ENCODE results near the gene DNAJB8.

GRCh38 chr3:128472449-128473179, 5.9 kb upstream of the DNAJB8 start:
- TF ChIP-seq, protein P1, sequence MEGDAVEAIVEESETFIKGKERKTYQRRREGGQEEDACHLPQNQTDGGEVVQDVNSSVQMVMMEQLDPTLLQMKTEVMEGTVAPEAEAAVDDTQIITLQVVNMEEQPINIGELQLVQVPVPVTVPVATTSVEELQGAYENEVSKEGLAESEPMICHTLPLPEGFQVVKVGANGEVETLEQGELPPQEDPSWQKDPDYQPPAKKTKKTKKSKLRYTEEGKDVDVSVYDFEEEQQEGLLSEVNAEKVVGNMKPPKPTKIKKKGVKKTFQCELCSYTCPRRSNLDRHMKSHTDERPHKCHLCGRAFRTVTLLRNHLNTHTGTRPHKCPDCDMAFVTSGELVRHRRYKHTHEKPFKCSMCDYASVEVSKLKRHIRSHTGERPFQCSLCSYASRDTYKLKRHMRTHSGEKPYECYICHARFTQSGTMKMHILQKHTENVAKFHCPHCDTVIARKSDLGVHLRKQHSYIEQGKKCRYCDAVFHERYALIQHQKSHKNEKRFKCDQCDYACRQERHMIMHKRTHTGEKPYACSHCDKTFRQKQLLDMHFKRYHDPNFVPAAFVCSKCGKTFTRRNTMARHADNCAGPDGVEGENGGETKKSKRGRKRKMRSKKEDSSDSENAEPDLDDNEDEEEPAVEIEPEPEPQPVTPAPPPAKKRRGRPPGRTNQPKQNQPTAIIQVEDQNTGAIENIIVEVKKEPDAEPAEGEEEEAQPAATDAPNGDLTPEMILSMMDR (conservative IDR thresholded peaks at IDR 0.05; ENCODE audit: low read length): no peak
- no peak for TF ChIP-seq EZH2phosphoT487 (IDR thresholded peaks at IDR 0.05; ENCODE audit: borderline replicate concordance, low read depth, low read length)
